Measurements from ENCODE around the gene ARSJ. TPM values are rescaled to one million over a fixed set of nuclear protein-coding genes. Genes with fewer than 3 reads are reported as not detected.

The ARSJ gene
- polyA plus RNA-seq, 1 donor (not counting 4 experiments of a cell fraction or from before 2014, with no cell fraction given) = 15.7 TPM

GRCh38 chr4:114025176-114025777, 45.8 kb upstream of the ARSJ start:
- Histone ChIP-seq H3K79me2 (ENCODE audit: control insufficient read depth, insufficient read depth, low read length) (no peaks in the 10 kb centered on the region), H2AFZ (ENCODE audit: control insufficient read depth, low read length) (no peak overlapping the region), H3K4me3 (ENCODE audit: control insufficient read depth in 2 of 3, extremely low read depth in 1 of 3, insufficient read depth in 2 of 3, low read depth in 1 of 3, low read length in 3 of 3) (no peak overlapping the region), H3K27ac (ENCODE audit: control insufficient read depth, insufficient read depth, low read length) (no peak overlapping the region), H3K27me3 (ENCODE audit: control insufficient read depth, extremely low read depth, insufficient read depth, low read length) (no peaks in the 10 kb centered on the region), H3K9ac (ENCODE audit: control insufficient read depth, extremely low read depth, insufficient read depth, low read length) (no peak overlapping the region), H4K20me1 (ENCODE audit: control insufficient read depth, extremely low read depth, insufficient read depth, low read length) (no peaks in the 10 kb centered on the region), H3K9me1 (ENCODE audit: control insufficient read depth, extremely low read depth, insufficient read depth, low read length) (no peaks in the 10 kb centered on the region), H3K36me3 (ENCODE audit: control insufficient read depth in 2 of 2, extremely low read depth in 1 of 2, insufficient read depth in 2 of 2, low read length in 2 of 2) (no peaks in the 10 kb centered on the region), H3K9me3 (ENCODE audit: control insufficient read depth, low read depth, low read length) (no peaks in the 10 kb centered on the region), H3K4me1 (ENCODE audit: control insufficient read depth, extremely low read depth, insufficient read depth, low read length) (no peaks in the 10 kb centered on the region), H3K4me2 (ENCODE audit: control insufficient read depth, extremely low read depth, insufficient read depth, low read depth, low read length) (no peak overlapping the region)
- FAIRE-seq (peak; percentile 13), DNase-seq (ENCODE audit: low read depth, low spot score) (no peak)
- dilution Hi-C loops (cut with MboI; ENCODE audit: extremely low pct_ligation_motif_present, low sequenced_read_pairs) = no loop called here
- no peak for TF ChIP-seq EZH2 (IDR thresholded peaks at IDR 0.05; ENCODE audit: low read length)
- TF ChIP-seq, protein P1, sequence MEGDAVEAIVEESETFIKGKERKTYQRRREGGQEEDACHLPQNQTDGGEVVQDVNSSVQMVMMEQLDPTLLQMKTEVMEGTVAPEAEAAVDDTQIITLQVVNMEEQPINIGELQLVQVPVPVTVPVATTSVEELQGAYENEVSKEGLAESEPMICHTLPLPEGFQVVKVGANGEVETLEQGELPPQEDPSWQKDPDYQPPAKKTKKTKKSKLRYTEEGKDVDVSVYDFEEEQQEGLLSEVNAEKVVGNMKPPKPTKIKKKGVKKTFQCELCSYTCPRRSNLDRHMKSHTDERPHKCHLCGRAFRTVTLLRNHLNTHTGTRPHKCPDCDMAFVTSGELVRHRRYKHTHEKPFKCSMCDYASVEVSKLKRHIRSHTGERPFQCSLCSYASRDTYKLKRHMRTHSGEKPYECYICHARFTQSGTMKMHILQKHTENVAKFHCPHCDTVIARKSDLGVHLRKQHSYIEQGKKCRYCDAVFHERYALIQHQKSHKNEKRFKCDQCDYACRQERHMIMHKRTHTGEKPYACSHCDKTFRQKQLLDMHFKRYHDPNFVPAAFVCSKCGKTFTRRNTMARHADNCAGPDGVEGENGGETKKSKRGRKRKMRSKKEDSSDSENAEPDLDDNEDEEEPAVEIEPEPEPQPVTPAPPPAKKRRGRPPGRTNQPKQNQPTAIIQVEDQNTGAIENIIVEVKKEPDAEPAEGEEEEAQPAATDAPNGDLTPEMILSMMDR (optimal IDR thresholded peaks at IDR 0.05 in 1 of 3, IDR thresholded peaks at IDR 0.05 in 1 of 3, conservative IDR thresholded peaks at IDR 0.05 in 1 of 3; ENCODE audit: extremely low read depth in 1 of 3, insufficient read depth in 2 of 3, low read length in 3 of 3) = no peak

DNA sequence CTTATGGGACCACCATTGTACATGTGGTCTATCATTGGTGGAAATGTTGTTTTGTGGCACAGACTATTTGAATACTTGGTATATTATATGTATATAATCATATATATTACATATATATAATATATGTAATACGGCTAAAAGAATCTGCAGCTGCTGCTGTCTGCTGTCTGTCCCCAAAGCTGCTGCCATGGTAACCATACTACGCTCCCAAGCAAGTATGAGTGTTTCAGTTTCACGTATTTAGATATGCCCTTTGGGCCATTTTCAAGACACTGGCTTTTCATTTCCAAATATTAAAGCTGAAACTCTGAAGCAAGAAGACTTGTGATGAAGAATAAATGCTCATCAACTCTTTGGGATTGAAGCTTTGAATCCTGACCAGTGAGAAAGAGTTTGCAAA, 42.0 kb upstream of the ARSJ start:
- Histone ChIP-seq H3K79me2 (ENCODE audit: control insufficient read depth, insufficient read depth, low read length) (no peaks in the 10 kb centered on the region), H3K9me3 (ENCODE audit: control insufficient read depth, low read depth, low read length) (no peaks in the 10 kb centered on the region), H4K20me1 (ENCODE audit: control insufficient read depth, extremely low read depth, insufficient read depth, low read length) (no peaks in the 10 kb centered on the region), H3K4me3 (ENCODE audit: control insufficient read depth in 2 of 3, extremely low read depth in 1 of 3, insufficient read depth in 2 of 3, low read depth in 1 of 3, low read length in 3 of 3) (no peak overlapping the region), H3K9me1 (ENCODE audit: control insufficient read depth, extremely low read depth, insufficient read depth, low read length) (no peaks in the 10 kb centered on the region), H3K27me3 (ENCODE audit: control insufficient read depth, extremely low read depth, insufficient read depth, low read length) (no peaks in the 10 kb centered on the region), H3K4me1 (ENCODE audit: control insufficient read depth, extremely low read depth, insufficient read depth, low read length) (peaks cover 11% of the 10 kb centered on the region), H3K9ac (ENCODE audit: control insufficient read depth, extremely low read depth, insufficient read depth, low read length) (no peak overlapping the region), H3K27ac (ENCODE audit: control insufficient read depth, insufficient read depth, low read length) (no peak overlapping the region), H2AFZ (ENCODE audit: control insufficient read depth, low read length) (no peak overlapping the region), H3K36me3 (ENCODE audit: control insufficient read depth in 2 of 2, extremely low read depth in 1 of 2, insufficient read depth in 2 of 2, low read length in 2 of 2) (no peaks in the 10 kb centered on the region), H3K4me2 (ENCODE audit: control insufficient read depth, extremely low read depth, insufficient read depth, low read depth, low read length) (no peak overlapping the region)
- no peak for FAIRE-seq
- TF ChIP-seq EZH2 (IDR thresholded peaks at IDR 0.05; ENCODE audit: low read length) = no peak
- TF ChIP-seq, protein P1 (optimal IDR thresholded peaks at IDR 0.05 in 1 of 3, IDR thresholded peaks at IDR 0.05 in 1 of 3, conservative IDR thresholded peaks at IDR 0.05 in 1 of 3; ENCODE audit: extremely low read depth in 1 of 3, insufficient read depth in 2 of 3, low read length in 3 of 3) = no peak
- DNase-seq (ENCODE audit: low read depth, low spot score) = no peak
- dilution Hi-C loops (cut with MboI; ENCODE audit: extremely low pct_ligation_motif_present, low sequenced_read_pairs) = no loop called here

All from keratinocyte (primary cell).